ENCODE data around the gene KLHL10.

Gene KLHL10

DNA sequence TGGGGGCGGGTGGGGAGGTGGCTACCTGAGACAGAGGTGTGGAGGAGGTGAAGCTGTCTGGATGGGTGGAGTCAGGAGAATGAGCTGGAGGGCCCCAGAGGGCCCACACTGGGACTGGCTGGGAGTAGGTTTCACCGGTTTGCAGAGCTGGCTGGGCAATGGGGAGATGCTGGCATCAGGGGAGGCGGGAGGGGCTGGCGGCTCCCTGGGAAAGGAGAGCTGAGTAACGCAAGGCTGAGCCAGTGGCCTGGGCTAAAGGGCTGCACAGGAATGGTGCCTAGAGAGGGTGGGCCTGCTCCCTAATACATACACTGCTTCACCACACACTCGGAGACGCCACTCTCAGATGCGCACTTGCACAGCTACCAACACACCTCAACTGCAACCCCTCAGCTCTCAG is 38.3 kb upstream of the KLHL10 start:
- TF ChIP-seq, protein P1, sequence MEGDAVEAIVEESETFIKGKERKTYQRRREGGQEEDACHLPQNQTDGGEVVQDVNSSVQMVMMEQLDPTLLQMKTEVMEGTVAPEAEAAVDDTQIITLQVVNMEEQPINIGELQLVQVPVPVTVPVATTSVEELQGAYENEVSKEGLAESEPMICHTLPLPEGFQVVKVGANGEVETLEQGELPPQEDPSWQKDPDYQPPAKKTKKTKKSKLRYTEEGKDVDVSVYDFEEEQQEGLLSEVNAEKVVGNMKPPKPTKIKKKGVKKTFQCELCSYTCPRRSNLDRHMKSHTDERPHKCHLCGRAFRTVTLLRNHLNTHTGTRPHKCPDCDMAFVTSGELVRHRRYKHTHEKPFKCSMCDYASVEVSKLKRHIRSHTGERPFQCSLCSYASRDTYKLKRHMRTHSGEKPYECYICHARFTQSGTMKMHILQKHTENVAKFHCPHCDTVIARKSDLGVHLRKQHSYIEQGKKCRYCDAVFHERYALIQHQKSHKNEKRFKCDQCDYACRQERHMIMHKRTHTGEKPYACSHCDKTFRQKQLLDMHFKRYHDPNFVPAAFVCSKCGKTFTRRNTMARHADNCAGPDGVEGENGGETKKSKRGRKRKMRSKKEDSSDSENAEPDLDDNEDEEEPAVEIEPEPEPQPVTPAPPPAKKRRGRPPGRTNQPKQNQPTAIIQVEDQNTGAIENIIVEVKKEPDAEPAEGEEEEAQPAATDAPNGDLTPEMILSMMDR (IDR thresholded peaks at IDR 0.05): no peak
- H3K4me3 ChIP-seq: no peak overlapping the region
- DNase-seq (ENCODE audit: low spot score): no peak
- H3K27ac ChIP-seq: no peak overlapping the region

DNA sequence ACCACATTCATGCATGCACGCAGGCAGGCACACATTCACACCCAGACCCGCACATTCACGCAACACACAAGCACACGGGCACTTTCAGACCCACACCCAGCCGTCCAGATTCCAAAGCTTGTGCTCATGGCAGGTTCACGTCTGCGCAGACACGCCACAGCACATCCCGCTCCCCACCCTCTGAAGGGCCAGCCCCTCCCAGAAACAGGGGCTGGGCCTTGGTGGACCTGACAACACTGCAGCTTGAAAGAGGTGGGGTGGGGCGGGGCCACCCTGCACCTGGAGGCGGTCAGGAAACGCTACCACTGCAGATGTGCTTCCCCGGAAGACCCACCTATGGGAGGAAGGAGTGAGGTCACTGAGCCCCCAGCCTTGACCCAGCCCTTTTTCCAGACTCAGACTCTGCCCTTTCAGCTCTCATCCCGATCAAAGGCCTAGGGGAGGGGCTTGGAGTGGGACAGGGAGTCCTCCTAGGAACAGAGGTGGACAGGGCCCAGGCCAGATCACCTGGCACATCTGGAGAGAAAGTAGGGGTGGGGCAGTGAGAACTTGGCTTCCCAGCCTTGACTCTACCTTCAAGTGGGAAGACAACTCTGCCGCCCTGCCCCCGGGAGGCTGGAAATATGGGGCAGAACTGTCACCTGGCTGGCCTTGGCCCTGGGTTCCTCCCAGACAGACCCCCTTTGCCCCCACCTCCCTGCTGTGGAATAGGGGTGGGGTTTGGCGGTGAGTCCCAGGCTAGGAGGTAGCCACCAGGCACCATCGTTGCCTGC is 36.8 kb upstream of the KLHL10 start:
- peak; percentile 73 for DNase-seq (ENCODE audit: low spot score)
- TF ChIP-seq, protein P1 (IDR thresholded peaks at IDR 0.05): no peak
- H3K4me3 ChIP-seq: peak overlapping the region; percentile 56
- no peak overlapping the region for H3K27ac ChIP-seq

DNA sequence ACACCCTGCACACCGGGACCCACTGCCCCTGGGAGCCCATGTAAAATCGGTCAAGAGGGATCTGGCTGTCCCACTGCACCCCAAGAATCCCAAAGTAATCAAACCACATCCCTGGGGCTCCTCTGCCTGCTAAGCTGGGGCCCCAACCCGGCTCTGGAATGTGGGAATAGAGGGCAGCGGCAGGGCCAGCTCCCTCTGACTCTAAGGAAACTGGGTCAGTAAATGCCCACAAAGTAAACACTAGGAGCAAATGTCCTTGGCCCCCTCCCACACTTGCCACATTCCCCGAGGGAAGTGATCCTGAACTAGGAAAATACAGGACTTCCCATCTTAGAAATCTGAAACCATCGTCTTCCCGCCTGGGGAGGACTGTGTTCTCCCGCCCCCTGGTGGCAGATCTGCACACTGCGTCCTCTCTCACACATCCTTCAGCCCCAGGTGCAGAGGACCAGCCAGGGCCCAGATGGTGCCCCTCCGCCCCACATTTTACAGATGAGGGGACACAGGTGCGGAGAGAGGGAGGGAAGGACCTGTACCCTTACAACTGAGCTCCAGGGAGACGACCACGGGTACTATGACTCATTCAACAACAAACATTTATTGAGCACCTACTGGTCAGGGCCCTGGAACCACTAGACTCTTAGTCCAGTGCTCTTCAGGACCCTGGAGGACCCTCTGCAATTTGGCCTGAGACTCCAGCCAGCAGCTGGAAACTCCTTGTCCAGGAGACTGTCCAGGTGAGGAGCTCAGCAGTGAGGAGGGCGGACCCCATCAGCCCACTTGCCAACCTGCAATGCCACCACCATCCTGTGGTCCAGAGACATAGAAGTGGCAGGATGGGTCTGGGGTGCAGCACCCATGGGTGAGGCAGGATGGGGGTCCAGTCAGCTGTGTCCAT is 36.0 kb upstream of the KLHL10 start:
- peak overlapping the region; percentile 56 for H3K4me3 ChIP-seq
- TF ChIP-seq, protein P1 (IDR thresholded peaks at IDR 0.05): peak; percentile 97
- peak; percentile 83 for DNase-seq (ENCODE audit: low spot score)
- no peak overlapping the region for H3K27ac ChIP-seq

DNA sequence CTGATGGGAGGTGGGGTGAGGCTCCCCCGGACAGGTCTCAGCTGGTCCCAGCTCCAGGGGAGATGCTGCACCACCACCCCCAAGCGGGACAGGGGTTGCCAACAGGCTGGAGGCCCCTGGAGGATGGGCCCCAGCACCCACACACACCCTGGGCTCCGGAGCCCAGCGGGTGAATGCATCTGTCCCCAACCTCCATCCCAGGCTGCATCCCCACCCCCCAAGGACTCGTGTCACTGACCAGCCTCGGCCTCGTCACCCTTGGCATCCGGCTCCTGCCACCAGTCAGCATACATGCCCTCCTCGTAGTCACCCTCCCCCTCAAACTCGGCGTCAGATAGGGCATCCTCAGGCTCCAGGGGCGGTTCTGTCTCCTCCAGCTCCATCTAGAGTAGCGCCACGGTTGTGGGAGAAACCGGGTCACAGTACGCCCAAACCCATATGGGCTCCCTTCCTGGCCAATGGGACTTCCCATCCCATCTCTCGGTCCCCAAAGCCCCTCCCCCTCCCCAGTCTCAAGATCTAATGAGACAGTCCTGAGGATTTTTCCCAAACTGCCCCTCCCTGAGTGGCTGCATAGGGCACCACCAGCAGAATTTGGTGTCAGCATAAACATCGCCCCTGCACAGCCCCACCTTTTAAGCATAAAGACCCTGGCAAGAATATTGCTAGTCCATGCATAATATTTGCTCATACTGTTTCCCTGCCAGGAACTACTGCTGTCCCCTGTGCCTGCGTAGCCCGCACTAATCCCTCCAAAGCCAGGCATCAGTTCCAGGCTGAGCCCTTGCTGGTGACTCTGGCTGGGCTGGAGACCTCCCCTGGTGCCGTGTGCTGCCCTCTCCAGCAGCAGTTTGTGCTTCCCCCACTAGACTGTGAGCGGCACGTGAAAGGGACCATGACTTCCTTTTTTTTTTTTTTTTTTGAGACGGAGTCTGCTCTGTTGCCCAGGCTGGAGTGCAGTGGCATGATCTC is 34.3 kb upstream of the KLHL10 start:
- TF ChIP-seq, protein P1 (IDR thresholded peaks at IDR 0.05): no peak
- no peak overlapping the region for H3K27ac ChIP-seq
- no peak for DNase-seq (ENCODE audit: low spot score)
- no peak overlapping the region for H3K4me3 ChIP-seq

DNA sequence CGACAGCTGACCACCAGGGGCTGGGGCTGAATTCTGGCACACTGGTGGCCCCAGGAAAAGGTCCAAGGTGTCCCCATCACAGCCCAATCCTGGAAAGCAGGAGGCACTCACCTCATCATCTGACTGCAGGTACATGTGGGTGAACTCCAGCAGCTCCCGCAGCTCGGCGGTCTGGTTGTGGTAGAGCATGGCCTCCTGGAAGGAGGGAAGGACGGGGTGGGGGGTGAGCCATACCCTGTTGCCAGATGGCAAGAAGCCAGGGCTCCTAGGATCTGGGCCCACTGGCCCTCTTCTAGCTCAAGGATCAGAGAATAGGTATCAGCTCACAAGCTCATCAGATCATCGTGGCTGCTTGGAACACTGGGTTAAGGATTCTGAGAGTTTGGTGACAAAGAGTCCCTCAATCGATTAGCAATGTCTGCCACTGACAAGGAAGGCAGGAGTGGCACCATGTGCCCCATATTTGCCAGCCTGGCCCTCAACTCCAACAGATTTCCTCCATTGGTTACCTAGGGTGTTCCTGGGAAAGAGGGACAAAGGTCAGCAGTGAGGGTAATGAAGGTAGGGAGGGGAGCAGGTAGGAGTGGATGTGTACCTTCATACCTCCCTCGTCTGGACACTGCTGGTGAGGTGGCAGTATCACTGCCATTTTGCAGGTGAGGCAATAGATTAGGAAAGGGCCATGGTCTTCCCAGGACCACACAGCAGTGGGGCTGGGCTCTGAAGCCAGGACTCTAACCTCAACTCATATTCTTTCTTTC is 30.8 kb upstream of the KLHL10 start:
- Histone ChIP-seq H3K27ac (no peak overlapping the region), H3K4me3 (no peak overlapping the region)
- DNase-seq (ENCODE audit: low spot score): no peak
- TF ChIP-seq, protein P1 (IDR thresholded peaks at IDR 0.05): no peak
